KOPT-K1 (cell line): ENCODE results near the gene RRP1B.
"Not testable (repeated sequence)": the region's sequence is repeated elsewhere in the genome, so short reads cannot be mapped to it uniquely, and the experiment has no call there.

ENCODE experiments used
- H3K27ac ChIP-seq: fragments of 200-600 bp; sonication (generic); 2 replicates; pipeline ENCODE4 v1.5.1; 2016; ENCODE audit warnings: antibody characterized with exemption, mild to moderate bottlenecking, low read depth, low read length; ENCODE audit not compliant: poor library complexity, severe bottlenecking
- H3K36me3 ChIP-seq: fragments of 200-600 bp; sonication (generic); 2 replicates; pipeline ENCODE4 v1.5.1; 2017; ENCODE audit warnings: antibody characterized with exemption, mild to moderate bottlenecking, low read length, moderate library complexity; ENCODE audit not compliant: insufficient read depth
- H3K9me3 ChIP-seq: fragments of 200-600 bp; sonication (generic); 2 replicates; pipeline ENCODE4 v1.5.1; 2017; ENCODE audit warnings: antibody characterized with exemption, low read length, mild to moderate bottlenecking; ENCODE audit not compliant: insufficient read depth, poor library complexity, severe bottlenecking

The RRP1B gene

GRCh38 chr21:43697758-43698643 lies 38.6 kb downstream of the RRP1B start:
- peaks cover 41% of the 10 kb centered on the region for H3K36me3 ChIP-seq
- H3K9me3 ChIP-seq: no peaks in the 10 kb centered on the region
- no peak overlapping the region for H3K27ac ChIP-seq

- peaks cover 26% of the 10 kb centered on the region for H3K36me3 ChIP-seq
- not testable (repeated sequence) for H3K27ac ChIP-seq, H3K9me3 ChIP-seq
Measured at GRCh38 chr21:43699492-43699777, 40.1 kb downstream of the RRP1B start.

- H3K9me3 ChIP-seq: no peaks in the 10 kb centered on the region
- H3K27ac ChIP-seq: no peak overlapping the region
- H3K36me3 ChIP-seq: peaks cover 20% of the 10 kb centered on the region
Measured at GRCh38 chr21:43699933-43700599, 40.7 kb downstream of the RRP1B start.

GRCh38 chr21:43701936-43702784 lies 42.8 kb downstream of the RRP1B start:
- Histone ChIP-seq H3K9me3 (no peaks in the 10 kb centered on the region), H3K27ac (no peak overlapping the region), H3K36me3 (no peaks in the 10 kb centered on the region)

- Histone ChIP-seq H3K27ac (no peak overlapping the region), H3K9me3 (no peaks in the 10 kb centered on the region), H3K36me3 (no peaks in the 10 kb centered on the region)
Measured at GRCh38 chr21:43702785-43703034, 43.4 kb downstream of the RRP1B start.

- Histone ChIP-seq H3K27ac (no peak overlapping the region), H3K36me3 (no peaks in the 10 kb centered on the region), H3K9me3 (no peaks in the 10 kb centered on the region)
Measured at GRCh38 chr21:43703035-43703880, 43.9 kb downstream of the RRP1B start.

- Histone ChIP-seq H3K27ac (no peak overlapping the region), H3K36me3 (no peaks in the 10 kb centered on the region), H3K9me3 (no peaks in the 10 kb centered on the region)
Measured at GRCh38 chr21:43707462-43707861, 48.1 kb downstream of the RRP1B start.

GRCh38 chr21:43708745-43709381 lies 49.5 kb downstream of the RRP1B start:
- H3K27ac ChIP-seq: no peak overlapping the region
- no peaks in the 10 kb centered on the region for H3K9me3 ChIP-seq
- H3K36me3 ChIP-seq: no peaks in the 10 kb centered on the region

GRCh38 chr21:43712268-43712942 lies 53.0 kb downstream of the RRP1B start:
- Histone ChIP-seq H3K27ac (no peak overlapping the region), H3K9me3 (no peaks in the 10 kb centered on the region), H3K36me3 (no peaks in the 10 kb centered on the region)

- H3K36me3 ChIP-seq, H3K27ac ChIP-seq: not testable (repeated sequence)
Measured at GRCh38 chr21:43713123-43713522, 53.8 kb downstream of the RRP1B start.

GRCh38 chr21:43716376-43717165 lies 57.2 kb downstream of the RRP1B start:
- H3K27ac ChIP-seq: no peak overlapping the region

More at GRCh38 chr21:43713123-43713522, 53.8 kb downstream of the RRP1B start:
- H3K9me3 ChIP-seq: not testable (repeated sequence)

GRCh38 chr21:43717166-43717853 lies 58.0 kb downstream of the RRP1B start:
- Histone ChIP-seq H3K9me3 (no peaks in the 10 kb centered on the region), H3K36me3 (no peaks in the 10 kb centered on the region), H3K27ac (no peak overlapping the region)

More at GRCh38 chr21:43716376-43717165, 57.2 kb downstream of the RRP1B start:
- Histone ChIP-seq H3K36me3 (no peaks in the 10 kb centered on the region), H3K9me3 (no peaks in the 10 kb centered on the region)
